GM12873 (cell line): ENCODE measurements around the gene DCUN1D4.

Source experiments
- CTCF ChIP-seq: IDR thresholded peaks from 2 replicates; pipeline ENCODE4 v1.5.1; 2012; ENCODE audit warnings: low read depth, mild to moderate bottlenecking, moderate library complexity, low read length, control low read depth; ENCODE audit not compliant: insufficient read depth; ENCODE audit errors: missing control alignments

Gene DCUN1D4

DNA sequence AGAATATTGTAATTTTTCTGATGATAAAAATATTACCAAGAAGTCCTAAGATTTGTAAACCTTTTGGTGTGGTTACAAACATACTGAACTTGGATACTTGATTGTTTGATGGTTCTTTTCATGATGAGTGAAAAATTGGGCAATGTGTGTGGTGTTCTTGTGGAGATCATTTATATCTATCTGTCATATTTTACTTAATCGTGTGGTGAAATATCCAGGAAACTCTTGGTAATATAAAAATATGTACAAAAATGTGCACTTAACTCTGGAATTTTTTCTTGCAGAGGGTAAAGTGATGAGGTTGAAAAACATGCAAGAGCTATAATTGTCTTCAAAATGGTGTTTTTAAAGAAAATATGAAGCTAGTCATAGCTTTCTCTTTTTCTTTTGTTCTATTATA, 2.8 kb downstream of the DCUN1D4 start:
- TF ChIP-seq CTCF, result no peak

- TF ChIP-seq CTCF, result no peak
Observed at GRCh38 chr4:51849430-51849829, 6.5 kb downstream of the DCUN1D4 start.

DNA sequence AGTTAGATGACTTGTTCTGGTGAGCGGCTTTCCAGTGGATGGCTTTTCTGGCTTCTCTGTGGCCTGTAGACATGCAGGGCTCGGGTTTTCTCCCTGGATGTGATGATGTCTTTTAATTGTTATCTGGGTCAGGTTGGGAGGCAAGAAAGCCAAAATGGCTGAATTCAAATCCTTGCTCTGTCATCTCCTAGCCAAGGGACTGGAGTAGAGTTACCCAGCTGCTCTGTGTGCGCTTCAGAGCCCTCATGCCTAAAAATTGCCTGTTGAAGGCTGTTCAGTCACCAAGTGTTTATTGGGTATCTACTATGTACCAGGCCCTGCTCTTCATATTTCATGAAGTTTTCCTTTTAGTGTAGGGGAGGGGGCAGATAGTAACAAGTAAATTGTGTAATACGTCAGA, 7.3 kb downstream of the DCUN1D4 start:
- no peak for TF ChIP-seq CTCF

GRCh38 chr4:51851090-51851936, 8.4 kb downstream of the DCUN1D4 start:
- no peak for TF ChIP-seq CTCF

DNA sequence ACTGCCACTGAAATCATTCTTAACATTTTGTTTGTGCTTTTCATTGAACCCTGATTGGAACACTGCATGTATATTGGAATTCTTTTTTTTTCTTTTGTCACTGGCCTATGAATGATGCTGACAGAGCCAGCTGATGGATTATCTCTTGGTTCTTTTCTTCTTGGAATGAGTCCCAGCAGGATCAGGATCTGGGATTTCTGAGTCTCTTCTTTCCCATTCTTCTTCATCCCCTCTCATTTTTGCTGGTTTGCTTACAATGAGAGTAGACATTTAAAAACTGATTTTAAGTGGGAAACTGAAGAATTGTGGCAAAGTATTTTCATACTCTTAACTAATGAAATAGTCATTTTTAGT, 9.0 kb downstream of the DCUN1D4 start:
- TF ChIP-seq CTCF, result no peak

- no peak for TF ChIP-seq CTCF
Observed at GRCh38 chr4:51853027-51853682, 10.2 kb downstream of the DCUN1D4 start.

GRCh38 chr4:51855270-51855669, 12.3 kb downstream of the DCUN1D4 start:
- TF ChIP-seq CTCF, result no peak
